PC-9 (cell line): ENCODE data around the gene AMACR.

Experiments
- EZH2 ChIP-seq: fragments of 200-600 bp; sonication (generic); IDR thresholded peaks from 2 replicates; pipeline ENCODE4 v1.8.0; 2017; ENCODE audit warnings: antibody characterized with exemption, low read depth
- TF ChIP-seq, protein P1 (sequence below): fragments of 200-600 bp; sonication (generic); conservative IDR thresholded peaks from 2 replicates; pipeline ENCODE4 v1.6.1; 2017; ENCODE audit warnings: mixed run types, antibody characterized with exemption, mild to moderate bottlenecking, moderate library complexity

GRCh38 chr5:34045023-34045422 is 37.2 kb upstream of the AMACR start:
- TF ChIP-seq, protein P1, sequence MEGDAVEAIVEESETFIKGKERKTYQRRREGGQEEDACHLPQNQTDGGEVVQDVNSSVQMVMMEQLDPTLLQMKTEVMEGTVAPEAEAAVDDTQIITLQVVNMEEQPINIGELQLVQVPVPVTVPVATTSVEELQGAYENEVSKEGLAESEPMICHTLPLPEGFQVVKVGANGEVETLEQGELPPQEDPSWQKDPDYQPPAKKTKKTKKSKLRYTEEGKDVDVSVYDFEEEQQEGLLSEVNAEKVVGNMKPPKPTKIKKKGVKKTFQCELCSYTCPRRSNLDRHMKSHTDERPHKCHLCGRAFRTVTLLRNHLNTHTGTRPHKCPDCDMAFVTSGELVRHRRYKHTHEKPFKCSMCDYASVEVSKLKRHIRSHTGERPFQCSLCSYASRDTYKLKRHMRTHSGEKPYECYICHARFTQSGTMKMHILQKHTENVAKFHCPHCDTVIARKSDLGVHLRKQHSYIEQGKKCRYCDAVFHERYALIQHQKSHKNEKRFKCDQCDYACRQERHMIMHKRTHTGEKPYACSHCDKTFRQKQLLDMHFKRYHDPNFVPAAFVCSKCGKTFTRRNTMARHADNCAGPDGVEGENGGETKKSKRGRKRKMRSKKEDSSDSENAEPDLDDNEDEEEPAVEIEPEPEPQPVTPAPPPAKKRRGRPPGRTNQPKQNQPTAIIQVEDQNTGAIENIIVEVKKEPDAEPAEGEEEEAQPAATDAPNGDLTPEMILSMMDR = no peak
- no peak for TF ChIP-seq EZH2
